Measurements from ENCODE around the gene FOXI2. TPM values are rescaled to one million over a fixed set of nuclear protein-coding genes. Genes with fewer than 3 reads are reported as not detected.

FOXI2 gene
- total and polyA plus RNA-seq, 2 experiments from 2014 or later = not detected

DNA sequence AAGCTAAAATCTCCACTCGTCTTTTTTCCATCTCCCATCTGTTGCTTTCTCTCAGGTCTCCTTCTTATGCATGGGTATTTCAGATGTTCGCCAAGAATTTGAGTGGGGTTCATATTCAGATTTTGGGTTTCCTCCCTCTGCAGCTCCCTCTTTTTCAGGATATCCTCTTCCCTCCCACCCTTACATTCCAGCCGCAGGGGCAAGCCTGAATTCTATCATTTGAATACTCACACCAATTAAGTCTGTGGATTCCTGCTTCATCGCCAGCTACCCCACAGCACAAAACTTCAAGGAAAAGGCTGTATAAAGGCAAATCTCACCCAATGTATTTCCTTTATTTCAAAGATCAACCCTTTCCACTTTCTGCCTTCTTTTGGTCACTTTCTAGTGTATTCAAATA is 41.6 kb upstream of the FOXI2 start:
- H3K4me2 ChIP-seq = no peak overlapping the region
- no peak for TF ChIP-seq EZH2phosphoT487 (IDR thresholded peaks at IDR 0.05; ENCODE audit: low read depth, severe bottlenecking, unreplicated experiment)
- no peak for TF ChIP-seq CTCF (IDR thresholded peaks at IDR 0.05; ENCODE audit: poor library complexity)
- no peak for TF ChIP-seq EZH2 (IDR thresholded peaks at IDR 0.05; ENCODE audit: borderline replicate concordance)
- H3K27me3 ChIP-seq = peaks cover 2% of the 10 kb centered on the region
- no peaks in the 10 kb centered on the region for H3K9me3 ChIP-seq (ENCODE audit: low read depth)
- WGBS (ENCODE audit: low lambda C conversion rate, missing lambda C conversion rate) = 65% methylated on average over 4 of the region's 4 CpGs
- H4K20me1 ChIP-seq (ENCODE audit: insufficient read depth, poor library complexity, severe bottlenecking) = no peaks in the 10 kb centered on the region
- no peak overlapping the region for H3K4me3 ChIP-seq
- DNase-seq (ENCODE audit: low spot score) = no peak
- no peak overlapping the region for H3K27ac ChIP-seq
- H3K36me3 ChIP-seq (replicated peaks; ENCODE audit: insufficient read depth, low read depth) = no peaks in the 10 kb centered on the region
- H2AFZ ChIP-seq = no peak overlapping the region
- H3K4me1 ChIP-seq (ENCODE audit: insufficient read depth) = no peaks in the 10 kb centered on the region
- H3K79me2 ChIP-seq = no peaks in the 10 kb centered on the region
- H3K9me2 ChIP-seq (replicated peaks; ENCODE audit: insufficient read depth) = no peaks in the 10 kb centered on the region

GRCh38 chr10:127698886-127699285 is 38.1 kb upstream of the FOXI2 start:
- Histone ChIP-seq H3K4me3 (no peak overlapping the region), H3K36me3 (replicated peaks; ENCODE audit: insufficient read depth, low read depth) (no peaks in the 10 kb centered on the region), H2AFZ (no peak overlapping the region), H3K27ac (no peak overlapping the region), H3K79me2 (no peaks in the 10 kb centered on the region), H3K4me2 (no peak overlapping the region), H3K27me3 (peaks cover 2% of the 10 kb centered on the region), H3K9me3 (ENCODE audit: low read depth) (no peaks in the 10 kb centered on the region), H3K4me1 (ENCODE audit: insufficient read depth) (no peaks in the 10 kb centered on the region), H3K9me2 (replicated peaks; ENCODE audit: insufficient read depth) (no peaks in the 10 kb centered on the region), H4K20me1 (ENCODE audit: insufficient read depth, poor library complexity, severe bottlenecking) (no peaks in the 10 kb centered on the region)
- WGBS (ENCODE audit: low lambda C conversion rate, missing lambda C conversion rate) = 87% methylated on average over 6 of the region's 6 CpGs
- TF ChIP-seq EZH2 (IDR thresholded peaks at IDR 0.05; ENCODE audit: borderline replicate concordance) = no peak
- no peak for TF ChIP-seq CTCF (IDR thresholded peaks at IDR 0.05; ENCODE audit: poor library complexity)
- no peak for TF ChIP-seq EZH2phosphoT487 (IDR thresholded peaks at IDR 0.05; ENCODE audit: low read depth, severe bottlenecking, unreplicated experiment)
- no peak for DNase-seq (ENCODE audit: low spot score)

- Histone ChIP-seq H3K4me2 (no peak overlapping the region), H3K4me1 (ENCODE audit: insufficient read depth) (no peaks in the 10 kb centered on the region), H3K9me3 (ENCODE audit: low read depth) (no peaks in the 10 kb centered on the region), H3K79me2 (no peaks in the 10 kb centered on the region), H3K4me3 (no peak overlapping the region), H4K20me1 (ENCODE audit: insufficient read depth, poor library complexity, severe bottlenecking) (no peaks in the 10 kb centered on the region), H2AFZ (no peak overlapping the region), H3K27me3 (peaks cover 2% of the 10 kb centered on the region), H3K36me3 (replicated peaks; ENCODE audit: insufficient read depth, low read depth) (no peaks in the 10 kb centered on the region), H3K9me2 (replicated peaks; ENCODE audit: insufficient read depth) (no peaks in the 10 kb centered on the region), H3K27ac (no peak overlapping the region)
- DNase-seq (ENCODE audit: low spot score) = no peak
- 81% methylated on average over 8 of the region's 8 CpGs for WGBS (ENCODE audit: low lambda C conversion rate, missing lambda C conversion rate)
- TF ChIP-seq CTCF (IDR thresholded peaks at IDR 0.05; ENCODE audit: poor library complexity) (no peak), EZH2phosphoT487 (IDR thresholded peaks at IDR 0.05; ENCODE audit: low read depth, severe bottlenecking, unreplicated experiment) (no peak), EZH2 (IDR thresholded peaks at IDR 0.05; ENCODE audit: borderline replicate concordance) (no peak)
Observed at GRCh38 chr10:127699311-127699710, 37.7 kb upstream of the FOXI2 start.

GRCh38 chr10:127702271-127702670 is 34.7 kb upstream of the FOXI2 start:
- Histone ChIP-seq H3K4me3 (no peak overlapping the region), H3K27me3 (no peaks in the 10 kb centered on the region), H3K79me2 (no peaks in the 10 kb centered on the region), H3K4me2 (no peak overlapping the region), H3K9me3 (ENCODE audit: low read depth) (no peaks in the 10 kb centered on the region), H3K4me1 (ENCODE audit: insufficient read depth) (no peaks in the 10 kb centered on the region), H4K20me1 (ENCODE audit: insufficient read depth, poor library complexity, severe bottlenecking) (no peaks in the 10 kb centered on the region), H3K9me2 (replicated peaks; ENCODE audit: insufficient read depth) (no peaks in the 10 kb centered on the region), H3K27ac (no peak overlapping the region), H2AFZ (no peak overlapping the region), H3K36me3 (replicated peaks; ENCODE audit: insufficient read depth, low read depth) (no peaks in the 10 kb centered on the region)
- no peak for DNase-seq (ENCODE audit: low spot score)
- 57% methylated on average over 4 of the region's 4 CpGs for WGBS (ENCODE audit: low lambda C conversion rate, missing lambda C conversion rate)
- no peak for TF ChIP-seq CTCF (IDR thresholded peaks at IDR 0.05; ENCODE audit: poor library complexity)
- no peak for TF ChIP-seq EZH2phosphoT487 (IDR thresholded peaks at IDR 0.05; ENCODE audit: low read depth, severe bottlenecking, unreplicated experiment)
- TF ChIP-seq EZH2 (IDR thresholded peaks at IDR 0.05; ENCODE audit: borderline replicate concordance) = no peak
